DOHH2 (cell line): Measurements from ENCODE around the gene MCU.

Experiments
- CTCF ChIP-seq: fragments of 200-600 bp; sonication (generic); IDR thresholded peaks from one replicate; pipeline ENCODE4 v1.5.1; 2014; ENCODE audit warnings: antibody characterized with exemption, mild to moderate bottlenecking, low read depth, low read length; ENCODE audit not compliant: poor library complexity, severe bottlenecking
- EZH2phosphoT487 ChIP-seq: fragments of 200-600 bp; sonication (generic); IDR thresholded peaks from 2 replicates; pipeline ENCODE4 v1.6.1; 2017; ENCODE audit warnings: borderline replicate concordance, mild to moderate bottlenecking, antibody characterized with exemption, low read length, moderate library complexity, mixed read lengths

- no peak for TF ChIP-seq CTCF
- TF ChIP-seq EZH2phosphoT487: no peak
Measured at GRCh38 chr10:72847681-72848080, 155.7 kb downstream of the MCU start.
